ENCODE results near the gene GALNT11. TPM values are rescaled to one million over a fixed set of nuclear protein-coding genes. Genes with fewer than 3 reads are reported as not detected.
"Not testable (repeated sequence)": the region's sequence is repeated elsewhere in the genome, so short reads cannot be mapped to it uniquely, and the experiment has no call there.

GALNT11 gene
- total and polyA plus RNA-seq, 2 experiments from 2014 or later, result 41.6 to 49.4 TPM

- H3K27me3 ChIP-seq; DNase-seq (ENCODE audit: low read depth in 1 of 2, low spot score in 1 of 2); H3K4me3 ChIP-seq; H3K9me3 ChIP-seq (ENCODE audit: low read depth); H3K27ac ChIP-seq; H3K36me3 ChIP-seq; H3K4me1 ChIP-seq (ENCODE audit: low read depth): not testable (repeated sequence)
These were observed 40.4 kb downstream of the GALNT11 start for GRCh38 chr7:152065800-152066344.

GRCh38 chr7:152072421-152072820 lies 46.9 kb downstream of the GALNT11 start:
- H3K4me1 ChIP-seq (ENCODE audit: low read depth), result peaks cover 13% of the 10 kb centered on the region
- H3K27ac ChIP-seq, result no peak overlapping the region
- DNase-seq (ENCODE audit: low read depth in 1 of 2, low spot score in 1 of 2), result no peak
- H3K4me3 ChIP-seq, result no peak overlapping the region
- no peaks in the 10 kb centered on the region for H3K27me3 ChIP-seq
- TF ChIP-seq CTCF (IDR thresholded peaks at IDR 0.05; ENCODE audit: low read depth, low read length), result no peak
- no peaks in the 10 kb centered on the region for H3K9me3 ChIP-seq (ENCODE audit: low read depth)
- H3K36me3 ChIP-seq, result no peaks in the 10 kb centered on the region

- Histone ChIP-seq H3K9me3 (ENCODE audit: low read depth) (no peaks in the 10 kb centered on the region), H3K27ac (no peak overlapping the region)
These were observed 47.9 kb downstream of the GALNT11 start for GRCh38 chr7:152073352-152073751.

GRCh38 chr7:152074673-152075072 lies 49.2 kb downstream of the GALNT11 start:
- H3K27me3 ChIP-seq, result no peaks in the 10 kb centered on the region
- peak overlapping the region; percentile 89 for H3K27ac ChIP-seq
- H3K4me3 ChIP-seq, result no peak overlapping the region

More at GRCh38 chr7:152073352-152073751, 47.9 kb downstream of the GALNT11 start:
- H3K4me1 ChIP-seq (ENCODE audit: low read depth), result peaks cover 13% of the 10 kb centered on the region
- DNase-seq (ENCODE audit: low read depth in 1 of 2, low spot score in 1 of 2), result no peak
- no peak for TF ChIP-seq CTCF (IDR thresholded peaks at IDR 0.05; ENCODE audit: low read depth, low read length)
- H3K27me3 ChIP-seq, result no peaks in the 10 kb centered on the region
- H3K36me3 ChIP-seq, result no peaks in the 10 kb centered on the region
- H3K4me3 ChIP-seq, result no peak overlapping the region

GRCh38 chr7:152075379-152075778 lies 49.9 kb downstream of the GALNT11 start:
- H3K4me1 ChIP-seq (ENCODE audit: low read depth), result peaks cover 13% of the 10 kb centered on the region
- H3K27ac ChIP-seq, result peak overlapping the region; percentile 89
- not testable (repeated sequence) for H3K27me3 ChIP-seq; H3K36me3 ChIP-seq; H3K9me3 ChIP-seq (ENCODE audit: low read depth); DNase-seq (ENCODE audit: low read depth in 1 of 2, low spot score in 1 of 2); H3K4me3 ChIP-seq

More at GRCh38 chr7:152074673-152075072, 49.2 kb downstream of the GALNT11 start:
- DNase-seq (ENCODE audit: low read depth in 1 of 2, low spot score in 1 of 2), result peak in 1 of 2 donors; percentile 54
- no peak for TF ChIP-seq CTCF (IDR thresholded peaks at IDR 0.05; ENCODE audit: low read depth, low read length)
- H3K4me1 ChIP-seq (ENCODE audit: low read depth), result peaks cover 13% of the 10 kb centered on the region
- no peaks in the 10 kb centered on the region for H3K36me3 ChIP-seq
- no peaks in the 10 kb centered on the region for H3K9me3 ChIP-seq (ENCODE audit: low read depth)

- Histone ChIP-seq H3K36me3 (no peaks in the 10 kb centered on the region), H3K4me3 (no peak overlapping the region), H3K27ac (no peak overlapping the region), H3K9me3 (ENCODE audit: low read depth) (no peaks in the 10 kb centered on the region), H3K4me1 (ENCODE audit: low read depth) (peaks cover 13% of the 10 kb centered on the region), H3K27me3 (no peaks in the 10 kb centered on the region)
- peak; percentile 18 to 20 for DNase-seq (ENCODE audit: low read depth in 1 of 2, low spot score in 1 of 2)
- TF ChIP-seq CTCF (IDR thresholded peaks at IDR 0.05; ENCODE audit: low read depth, low read length), result peak; percentile 33
These were observed 50.9 kb downstream of the GALNT11 start for GRCh38 chr7:152076324-152076821.
